H1 (cell line): ENCODE data around the gene CLDN14. TPM values are rescaled to one million over a fixed set of nuclear protein-coding genes. Genes with fewer than 3 reads are reported as not detected.

Experiments
- CTCF ChIA-PET: fragments of 300-600 bp; sonication (Branson Sonifier 250); formaldehyde crosslinking; loops from one replicate; lab custom pipeline; 2021; ENCODE audit not compliant: partially characterized antibody; lab: Charles Lee
- POLR2A ChIA-PET: fragments of 300-600 bp; sonication (Branson Sonifier 250); formaldehyde crosslinking; loops from one replicate; lab custom pipeline; 2021; ENCODE audit warnings: inconsistent platforms; ENCODE audit not compliant: partially characterized antibody; lab: Charles Lee
- DNase-seq, 2 experiments: peaks; one replicate each; pipeline versions ENCODE4 v3.0.0 to v3.0.0-alpha.2; 2010 to 2022; ENCODE audit warnings: low spot score in 2 of 2, low read depth in 1 of 2, mixed read lengths in 1 of 2
- FAIRE-seq: peaks from 2 replicates; lab custom pipeline; 2011; peaks lifted over from hg19 to GRCh38; lab: Jason Lieb, UNC
- H2AFZ ChIP-seq: 2 replicates; pipeline ENCODE4 v1.8.1; 2012; ENCODE audit warnings: low read length, inconsistent platforms
- H2AK5ac ChIP-seq: 2 replicates; pipeline ENCODE4 v1.6.1; 2013; ENCODE audit warnings: low read depth, low read length
- H2BK120ac ChIP-seq: replicated peaks from 2 replicates; pipeline ENCODE3; 2013; ENCODE audit warnings: low read depth, low read length, inconsistent platforms
- H2BK12ac ChIP-seq: 2 replicates; pipeline ENCODE4 v1.6.1; 2013; ENCODE audit warnings: low read depth, low read length
- H2BK15ac ChIP-seq: 2 replicates; pipeline ENCODE4 v1.6.1; 2013; ENCODE audit warnings: low read length
- H2BK20ac ChIP-seq: 2 replicates; pipeline ENCODE4 v1.6.1; 2013; ENCODE audit warnings: low read length
- H2BK5ac ChIP-seq: 2 replicates; pipeline ENCODE4 v1.6.1; 2013; ENCODE audit warnings: low read depth, low read length
- H3K14ac ChIP-seq: 2 replicates; pipeline ENCODE4 v1.6.1; 2013; ENCODE audit warnings: inconsistent platforms; ENCODE audit not compliant: insufficient read length
- H3K18ac ChIP-seq: 2 replicates; pipeline ENCODE4 v1.6.1; 2013; ENCODE audit warnings: low read length; ENCODE audit errors: extremely low read depth
- H3K23ac ChIP-seq: 2 replicates; pipeline ENCODE4 v1.6.1; 2013; ENCODE audit warnings: inconsistent platforms; ENCODE audit not compliant: insufficient read length
- H3K23me2 ChIP-seq: 2 replicates; pipeline ENCODE4 v1.6.1; 2013; ENCODE audit warnings: low read depth, low read length
- H3K27ac ChIP-seq: 2 replicates; pipeline ENCODE4 v1.6.1; 2011; ENCODE audit warnings: low read depth, low read length, inconsistent platforms
- H3K27me3 ChIP-seq, 4 experiments: replicated peaks in 1 of 4; 1 replicate in 1 of 4; 2 replicates in 3 of 4; pipeline versions ENCODE4 v1.6.1 to v1.8.1; 2011 to 2013; ENCODE audit warnings: low read length in 3 of 4, mild to moderate bottlenecking in 3 of 4, inconsistent platforms in 2 of 4, mixed read lengths in 2 of 4, moderate library complexity in 1 of 4; ENCODE audit not compliant: control insufficient read depth in 3 of 4, insufficient read depth in 3 of 4; ENCODE audit errors: extremely low read depth in 1 of 4
- H3K36me3 ChIP-seq, 4 experiments: 2 replicates each; pipeline versions ENCODE4 v1.6.1 to v1.8.1; 2011 to 2013; ENCODE audit warnings: mild to moderate bottlenecking in 4 of 4, low read length in 3 of 4, moderate library complexity in 2 of 4, control low read depth in 1 of 4, inconsistent platforms in 1 of 4; ENCODE audit not compliant: insufficient read depth in 4 of 4, control insufficient read depth in 2 of 4
- H3K4ac ChIP-seq: replicated peaks from 2 replicates; pipeline ENCODE3; 2013; ENCODE audit warnings: low read length, low read depth, mixed read lengths, inconsistent platforms; ENCODE audit not compliant: insufficient read length
- H3K4me1 ChIP-seq, 4 experiments: replicated peaks in 1 of 4; 1 replicate in 1 of 4; 2 replicates in 3 of 4; pipeline versions ENCODE4 v1.6.1 to v1.8.1; 2011 to 2013; ENCODE audit warnings: low read length in 3 of 4, inconsistent platforms in 2 of 4, mixed read lengths in 1 of 4; ENCODE audit not compliant: insufficient read depth in 4 of 4, control insufficient read depth in 3 of 4
- H3K4me2 ChIP-seq, 2 experiments: 2 replicates each; pipeline versions ENCODE4 v1.6.1 to v1.8.1; 2011 to 2013; ENCODE audit warnings: low read depth in 2 of 2, low read length in 2 of 2, control low read depth in 1 of 2, inconsistent platforms in 1 of 2, mild to moderate bottlenecking in 1 of 2; ENCODE audit not compliant: insufficient read depth in 1 of 2
- H3K4me3 ChIP-seq, 4 experiments: fragments of 200-600, 300-600 bp in 1 of 4; sonication (generic), shearing (Covaris generic), sonication (Bioruptor Twin) in 1 of 4; 2 replicates each; pipeline versions ENCODE4 v1.5.1 to v1.8.1; 2011 to 2016; ENCODE audit warnings: low read length in 4 of 4, low read depth in 3 of 4, control low read depth in 2 of 4, inconsistent platforms in 2 of 4, mild to moderate bottlenecking in 2 of 4, mixed read lengths in 1 of 4, moderate library complexity in 1 of 4; ENCODE audit not compliant: insufficient read depth in 2 of 4; ENCODE audit errors: extremely low read depth in 1 of 4
- H3K56ac ChIP-seq: replicated peaks from 2 replicates; pipeline ENCODE3; 2013; ENCODE audit warnings: low read depth, mild to moderate bottlenecking, mixed read lengths, low read length, inconsistent platforms; ENCODE audit not compliant: insufficient read length
- H3K79me1 ChIP-seq: 2 replicates; pipeline ENCODE4 v1.6.1; 2013; ENCODE audit warnings: low read depth, low read length, control low read depth
- H3K79me2 ChIP-seq, 2 experiments: 2 replicates each; pipeline versions ENCODE4 v1.6.1 to v1.8.1; 2012 to 2013; ENCODE audit warnings: low read length in 2 of 2, mild to moderate bottlenecking in 2 of 2, inconsistent platforms in 1 of 2; ENCODE audit not compliant: insufficient read depth in 2 of 2, control insufficient read depth in 1 of 2
- H3K9ac ChIP-seq, 4 experiments: replicated peaks in 1 of 4; 1 replicate in 1 of 4; 2 replicates in 3 of 4; pipeline versions ENCODE4 v1.6.1 to v1.8.1; 2011 to 2013; ENCODE audit warnings: low read depth in 3 of 4, low read length in 3 of 4, control low read depth in 2 of 4, mild to moderate bottlenecking in 2 of 4, moderate library complexity in 2 of 4, inconsistent platforms in 1 of 4; ENCODE audit errors: extremely low read depth in 1 of 4
- H3K9me3 ChIP-seq, 2 experiments: 2 replicates each; pipeline versions ENCODE4 v1.6.1 to v1.8.1; 2012 to 2013; ENCODE audit warnings: mild to moderate bottlenecking in 2 of 2, moderate library complexity in 2 of 2, control low read depth in 1 of 2, inconsistent platforms in 1 of 2, low read depth in 1 of 2, low read length in 1 of 2, mixed read lengths in 1 of 2; ENCODE audit not compliant: insufficient read depth in 2 of 2
- H4K20me1 ChIP-seq, 2 experiments: replicated peaks in 1 of 2; 2 replicates each; pipeline versions ENCODE3 to v1.8.1; 2011 to 2013; ENCODE audit warnings: inconsistent platforms in 2 of 2, low read length in 2 of 2, mild to moderate bottlenecking in 1 of 2; ENCODE audit not compliant: insufficient read depth in 2 of 2, control insufficient read depth in 1 of 2
- H4K5ac ChIP-seq: 2 replicates; pipeline ENCODE4 v1.6.1; 2013; ENCODE audit warnings: low read length, low read depth, mixed read lengths, inconsistent platforms; ENCODE audit not compliant: insufficient read length
- H4K8ac ChIP-seq: 2 replicates; pipeline ENCODE4 v1.8.0; 2013; ENCODE audit warnings: mild to moderate bottlenecking, moderate library complexity, low read length, inconsistent platforms; ENCODE audit not compliant: insufficient read depth; ENCODE audit errors: extremely low read depth
- H4K91ac ChIP-seq: replicated peaks from 2 replicates; pipeline ENCODE3; 2013; ENCODE audit warnings: low read length, mixed read lengths, inconsistent platforms; ENCODE audit not compliant: insufficient read length
- BACH1 ChIP-seq: IDR thresholded peaks from 2 replicates; pipeline ENCODE4 v1.6.1; 2012; ENCODE audit warnings: low read length, improper control_type of control experiment
- BRCA1 ChIP-seq: IDR thresholded peaks from 2 replicates; pipeline ENCODE4 v1.6.1; 2012; ENCODE audit warnings: low read depth, low read length, improper control_type of control experiment
- CBX8 ChIP-seq: fragments of 300-800, 300-1000 bp; sonication (generic); IDR thresholded peaks from 2 replicates; pipeline ENCODE4 v1.7.1; 2016; ENCODE audit warnings: low read depth, low read length, borderline replicate concordance
- EGR1 ChIP-seq: IDR thresholded peaks from 2 replicates; pipeline ENCODE4 v1.6.1; 2011; ENCODE audit warnings: low read depth, low read length, borderline replicate concordance
- EZH2 ChIP-seq: fragments of 200-600 bp; sonication (generic); IDR thresholded peaks from 2 replicates; pipeline ENCODE4 v1.7.1; 2012; ENCODE audit warnings: low read depth, mild to moderate bottlenecking, moderate library complexity, low read length, inconsistent platforms; ENCODE audit not compliant: severe bottlenecking
- FOSL1 ChIP-seq: IDR thresholded peaks from 2 replicates; pipeline ENCODE4 v1.6.1; 2011; ENCODE audit warnings: mild to moderate bottlenecking, low read depth, low read length, moderate library complexity; ENCODE audit not compliant: insufficient read depth
- KDM4A ChIP-seq: IDR thresholded peaks from one replicate; pipeline ENCODE4 v1.7.1; 2012; ENCODE audit warnings: low read depth, mild to moderate bottlenecking, moderate library complexity, low read length, inconsistent platforms; ENCODE audit not compliant: severe bottlenecking
- MAX ChIP-seq: IDR thresholded peaks from 2 replicates; pipeline ENCODE4 v1.6.1; 2012; ENCODE audit warnings: inconsistent platforms
- NANOG ChIP-seq: IDR thresholded peaks from 2 replicates; pipeline ENCODE4 v1.6.1; 2011; ENCODE audit warnings: low read length, low read depth, mild to moderate bottlenecking, inconsistent platforms; ENCODE audit not compliant: insufficient read depth, poor library complexity, severe bottlenecking
- RBBP5 ChIP-seq: IDR thresholded peaks from 2 replicates; pipeline ENCODE4 v1.7.1; 2012; ENCODE audit warnings: low read depth, mild to moderate bottlenecking, inconsistent platforms, low read length, moderate library complexity, borderline replicate concordance
- RXRA ChIP-seq: IDR thresholded peaks from 2 replicates; pipeline ENCODE4 v1.6.1; 2011; ENCODE audit warnings: low read depth, mild to moderate bottlenecking, low read length, moderate library complexity; ENCODE audit not compliant: insufficient read depth
- SIRT6 ChIP-seq: IDR thresholded peaks from one replicate; pipeline ENCODE4 v1.7.1; 2012; ENCODE audit warnings: low read length, inconsistent platforms
- SUZ12 ChIP-seq: fragments of 200-600 bp; sonication (generic); IDR thresholded peaks from 2 replicates; pipeline ENCODE4 v1.6.1; 2012; ENCODE audit warnings: mild to moderate bottlenecking, inconsistent platforms, low read length, moderate library complexity, mixed read lengths
- TAF1 ChIP-seq: IDR thresholded peaks from 2 replicates; pipeline ENCODE4 v1.6.1; 2011; ENCODE audit warnings: mild to moderate bottlenecking, low read depth, low read length
- WGBS, 2 experiments: shearing (Covaris generic) in 1 of 2; methylation state at CpG; one replicate each; pipeline versions ENCODE4 v1.1.6 to v1.1.7; 2013 to 2015; ENCODE audit warnings: low lambda C conversion rate in 2 of 2, mixed read lengths in 2 of 2, inconsistent platforms in 1 of 2, low coverage in 1 of 2, missing lambda C conversion rate in 1 of 2; ENCODE audit not compliant: insufficient replicate concordance in 2 of 2, insufficient coverage in 1 of 2, insufficient read length in 1 of 2; ENCODE audit errors: extremely low coverage in 1 of 2, missing lambda C conversion rate in 1 of 2; 5-methylcytosine and 5-hydroxymethylcytosine counted together
- polyA plus RNA-seq, 7 experiments: library from polyadenylated mRNA; depleted of rRNA in 3 of 7; stranded (reverse) in 5 of 7; unstranded in 2 of 7; fragments of >200 nt in 5 of 7; fragments of 200-250 nt in 2 of 7; gene quantifications; 1 replicate in 5 of 7; 2 replicates in 1 of 7; 4 replicates in 1 of 7; pipeline versions ENCODE4 v1.2.1 to v1.2.3, GENCODE V29; 2011 to 2013; ENCODE audit warnings: missing spikeins in 2 of 7, mixed read lengths in 2 of 7
- total RNA-seq: library from RNA; stranded (reverse); fragmentation: NEBNext Ultra II Directional; extraction: Animal tissue kit (Norgen Biotek cat#: 25700); gene quantifications from 2 replicates; pipeline ENCODE4 v1.2.1, GENCODE V29; 2021

The CLDN14 gene
- total and polyA plus RNA-seq, 2 of the 8 experiments (the other 6 are each of a cell fraction or from before 2014, with no cell fraction given) = 0.08 TPM; not detected in 1

- no peak overlapping the region for H2BK15ac ChIP-seq
- no peaks in the 10 kb centered on the region for H3K9me3 ChIP-seq
- H3K23me2 ChIP-seq = no peaks in the 10 kb centered on the region
- H2AK5ac ChIP-seq = no peak overlapping the region
- ChIA-PET CTCF (interaction anchor here (0.8 to 1.9 kb wide), 5 partner anchors 9 to 70 kb away, joined by 3 to 5 read pairs (median 3); partner anchors contain the start of gene CLDN14), POLR2A (interaction anchor here (0.6 to 1.8 kb wide), 3 partner anchors 16 to 30 kb away, joined by 3 to 5 read pairs (median 3); no protein-coding TSS in a partner anchor)
- WGBS, 2 experiments = 82% methylated on average over 4 of the region's 4 CpGs; no CpG with 5 or more reads in 1 of the 2 experiments
- H3K56ac ChIP-seq = no peak overlapping the region
- H3K27me3 ChIP-seq = no peaks in the 10 kb centered on the region
- no peak overlapping the region; the same call in 1 of the 2 replicates for H3K18ac ChIP-seq
- H3K36me3 ChIP-seq = no peaks in the 10 kb centered on the region
- H2AFZ ChIP-seq = no peak overlapping the region
- no peak overlapping the region for H3K14ac ChIP-seq
- FAIRE-seq (no peak), DNase-seq (no peak)
- no peak overlapping the region for H2BK120ac ChIP-seq
- H3K23ac ChIP-seq = no peak overlapping the region
- H3K27ac ChIP-seq = no peak overlapping the region
- H2BK20ac ChIP-seq = no peak overlapping the region
- no peak overlapping the region for H2BK5ac ChIP-seq
- no peak overlapping the region for H4K91ac ChIP-seq
- 0 out of 4 replicates have a peak overlapping the region, but pooled peaks of 1 of the 2 experiments have one; percentile 2 for H3K4me2 ChIP-seq
- no peak overlapping the region for H3K9ac ChIP-seq
- no peaks in the 10 kb centered on the region for H3K79me2 ChIP-seq
- H4K8ac ChIP-seq = no peak overlapping the region
- H3K4me3 ChIP-seq = no peak overlapping the region
- H3K4me1 ChIP-seq = peaks cover 0 to 7% (median 3%) of the 10 kb centered on the region in 4 experiments; a peak in 4 of 7 replicates
- no peak overlapping the region for H3K4ac ChIP-seq
- no peak overlapping the region for H4K5ac ChIP-seq
- no peaks in the 10 kb centered on the region for H4K20me1 ChIP-seq
- no peak overlapping the region for H2BK12ac ChIP-seq
- H3K79me1 ChIP-seq = no peaks in the 10 kb centered on the region
- TF ChIP-seq BRCA1 (no peak), RXRA (no peak), KDM4A (no peak), EZH2 (no peak), SUZ12 (no peak), SIRT6 (no peak), NANOG (no peak), EGR1 (no peak), CBX8 (no peak), MAX (no peak), FOSL1 (no peak), BACH1 (no peak), TAF1 (no peak), RBBP5 (no peak)
Measured at GRCh38 chr21:36454706-36455105, 25.2 kb downstream of the CLDN14 start.
